ENCODE measurements around the gene GNG14.
A peak's percentile ranks its signal among the peaks of the same experiment; 100 is the strongest.
"Not testable (repeated sequence)": the region's sequence is repeated elsewhere in the genome, so short reads cannot be mapped to it uniquely, and the experiment has no call there.

The GNG14 gene

GRCh38 chr19:12687496-12688196, at the start of gene GNG14:
TSS of gene GNG14 (plus strand) at chr19:12687998. CDS start at chr19:12688049, 51 bp downstream.
- no peak for DNase-seq

DNA sequence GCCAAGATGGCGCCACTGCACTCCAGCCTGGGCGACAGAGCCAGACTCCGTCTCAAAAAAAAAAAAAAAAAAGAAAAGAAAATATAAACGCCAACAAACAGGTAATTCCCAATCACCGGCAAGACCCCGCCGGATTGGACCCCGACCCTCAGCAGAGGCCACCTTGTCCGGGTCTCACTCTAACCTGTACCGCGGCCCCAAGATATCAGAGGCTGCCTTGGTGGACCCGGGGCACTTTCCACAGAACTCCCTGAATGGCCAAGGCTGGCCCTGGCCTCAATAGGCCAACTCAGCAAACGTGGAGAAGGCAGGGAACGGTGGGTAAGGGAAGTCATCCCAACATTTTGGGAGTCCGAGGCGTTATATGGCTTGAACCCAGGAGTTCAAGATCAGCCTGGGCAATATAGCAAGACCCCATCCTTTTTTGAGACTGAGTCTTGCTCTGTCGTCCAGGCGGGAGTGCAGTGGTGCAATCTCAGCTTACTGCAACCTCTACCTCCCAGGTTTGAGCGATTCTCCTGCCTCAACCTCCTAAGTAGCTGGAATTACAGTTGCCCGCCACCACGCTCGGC, 49.1 kb upstream of the GNG14 start:
- DNase-seq, result no peak

GRCh38 chr19:12639901-12640613, 47.7 kb upstream of the GNG14 start:
- DNase-seq, result peak; percentile 26

DNA sequence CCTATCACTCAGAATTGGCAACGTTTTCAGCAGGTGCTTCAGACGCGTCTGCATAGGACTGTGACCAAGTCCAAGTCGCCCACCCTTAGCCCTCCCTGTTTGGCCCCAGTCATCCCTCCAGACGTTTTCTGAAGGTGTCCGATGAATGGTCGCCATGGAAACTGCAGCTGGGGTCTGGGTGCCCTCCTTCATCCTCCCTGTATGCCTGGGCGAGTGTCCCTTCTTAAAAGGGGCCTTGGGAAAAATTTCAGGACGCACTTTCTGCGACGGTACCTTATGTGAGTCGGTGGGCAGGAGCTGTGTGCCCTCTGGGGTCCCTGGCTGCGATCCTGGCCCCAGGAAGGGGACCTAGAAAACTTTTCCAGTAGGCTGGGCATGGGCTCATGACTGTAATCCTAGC, 46.3 kb upstream of the GNG14 start:
- DNase-seq, result no peak

GRCh38 chr19:12642506-12642905, 45.3 kb upstream of the GNG14 start:
- no peak for DNase-seq

GRCh38 chr19:12643716-12644115, 44.1 kb upstream of the GNG14 start:
- DNase-seq, result not testable (repeated sequence)

DNA sequence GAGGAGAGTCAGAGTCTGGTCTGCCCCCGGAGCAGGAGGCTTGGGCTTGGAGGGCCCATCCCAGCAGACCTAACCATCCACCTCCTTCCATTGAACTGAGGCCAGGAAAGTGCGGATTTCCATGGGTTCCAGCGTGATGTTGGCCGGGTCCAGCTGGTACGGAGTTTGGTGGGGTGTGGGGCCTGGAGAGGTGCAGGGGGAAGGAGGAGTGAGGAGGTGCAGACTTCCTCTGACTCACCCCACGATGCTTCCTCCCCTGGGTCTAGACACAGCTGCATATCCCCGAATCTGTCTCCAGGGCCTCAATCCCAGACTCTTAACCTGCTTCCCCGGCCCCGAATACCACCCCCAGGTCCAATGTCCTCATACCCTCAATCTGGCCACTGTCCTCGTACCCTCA, 41.2 kb upstream of the GNG14 start:
- no peak for DNase-seq

DNA sequence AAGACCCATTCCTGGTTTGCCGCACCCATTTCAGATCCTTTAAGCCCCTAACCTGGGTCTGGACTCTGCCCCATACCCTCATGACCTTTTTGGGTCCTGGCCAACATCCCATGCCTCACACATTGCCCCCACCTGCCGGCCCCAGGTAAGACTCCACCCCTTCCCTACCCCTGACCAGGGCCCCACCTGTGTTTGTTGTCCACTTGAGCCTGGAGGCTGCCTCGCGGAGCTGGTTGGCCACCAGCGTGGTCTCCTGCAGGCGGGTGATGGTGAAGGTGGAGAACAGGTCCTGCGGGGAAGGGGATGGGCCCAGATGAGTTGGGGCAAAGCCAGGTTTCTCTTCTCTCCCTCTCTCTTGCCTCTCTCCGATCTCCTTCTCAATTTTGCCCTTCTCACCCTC, 40.8 kb upstream of the GNG14 start:
- peak; percentile 37 for DNase-seq

DNA sequence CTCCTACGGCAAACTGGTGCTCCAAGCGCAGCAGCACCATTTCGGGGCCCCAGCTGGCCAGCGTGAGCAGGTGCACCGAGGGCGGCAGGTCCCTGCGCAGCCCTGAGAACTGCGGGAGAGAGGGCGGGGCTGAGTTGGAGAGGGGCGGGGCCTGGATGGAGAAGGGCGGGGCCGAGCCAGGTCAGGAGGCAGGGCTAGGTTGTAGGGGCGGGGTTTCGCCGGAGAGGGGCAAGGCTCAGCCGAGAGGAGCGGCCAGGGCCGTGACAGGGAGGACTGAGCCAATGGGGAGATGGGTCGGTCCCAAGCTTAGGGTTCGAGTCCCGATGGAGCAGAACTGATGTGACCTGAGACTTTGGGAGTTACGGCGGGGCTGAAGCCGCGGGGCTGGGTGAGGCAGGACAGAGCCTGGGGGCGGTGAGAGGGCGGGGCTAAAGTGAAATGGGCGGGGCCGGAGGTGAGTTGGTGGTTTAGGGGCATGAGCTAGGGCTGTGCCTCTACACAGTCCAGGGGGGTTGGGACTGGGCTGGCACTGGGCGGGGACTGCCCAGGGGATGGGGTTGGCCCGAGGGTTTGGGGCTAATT, 40.2 kb upstream of the GNG14 start:
- peak; percentile 85 for DNase-seq

GRCh38 chr19:12648088-12648487, 39.7 kb upstream of the GNG14 start:
- peak; percentile 10 for DNase-seq

DNA sequence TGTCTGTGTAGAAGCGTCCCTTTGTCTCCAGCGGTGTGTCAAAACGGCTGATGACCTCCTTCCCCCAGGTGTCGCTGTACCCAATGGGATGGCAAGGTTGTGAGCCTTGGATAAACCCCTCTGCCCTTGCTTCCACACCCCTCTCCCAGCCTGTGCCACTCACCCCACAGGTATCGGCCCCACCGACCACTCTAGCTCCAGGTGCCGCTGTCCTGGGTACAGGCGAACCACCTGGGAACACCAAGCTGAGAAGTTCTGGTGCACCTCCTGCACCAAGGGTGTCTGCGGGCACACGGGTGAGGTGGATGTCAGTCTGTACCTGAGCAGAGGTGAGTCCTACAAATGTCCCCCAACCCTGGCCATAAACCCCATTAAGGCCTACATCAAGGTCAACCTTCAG, 37.9 kb upstream of the GNG14 start:
- DNase-seq, result no peak

DNA sequence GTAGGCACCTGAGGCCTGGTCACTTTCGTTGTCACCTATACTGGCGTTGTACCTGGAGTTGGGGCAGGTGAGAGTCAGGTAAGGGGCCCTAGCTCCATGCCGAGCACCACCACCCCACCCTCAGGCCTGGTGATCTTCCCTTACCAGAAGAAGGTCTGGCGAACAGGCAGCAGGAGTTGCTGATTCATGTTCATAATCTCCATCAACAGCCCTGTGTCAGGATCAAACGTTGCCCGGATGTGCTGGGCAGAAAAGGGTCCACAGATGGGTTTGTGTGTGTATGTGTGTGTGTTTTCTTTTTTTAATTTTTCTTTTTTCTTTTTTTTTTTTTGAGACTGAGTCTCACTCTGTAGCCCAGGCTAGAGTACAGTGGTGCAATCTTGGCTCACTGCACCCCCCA, 35.6 kb upstream of the GNG14 start:
- DNase-seq, result no peak

DNA sequence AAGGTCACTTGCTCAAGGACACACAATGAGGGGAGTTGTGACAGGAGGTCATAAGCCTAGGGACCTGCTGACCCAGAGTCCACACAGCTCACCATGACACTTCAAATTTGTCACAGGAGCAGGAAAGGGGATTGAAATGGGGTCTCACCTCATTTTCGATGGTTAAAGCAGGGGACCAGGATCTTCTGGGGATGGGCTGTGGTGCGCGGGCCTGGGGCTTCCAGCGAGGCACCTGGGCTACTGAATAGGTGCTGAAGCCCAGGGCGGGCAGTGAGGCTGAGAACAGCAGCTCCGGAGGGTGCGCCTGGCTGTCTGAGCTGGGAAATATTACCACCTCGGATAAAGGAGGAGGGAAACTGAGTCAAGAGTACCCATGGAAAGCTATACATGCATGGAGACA, 32.3 kb upstream of the GNG14 start:
- no peak for DNase-seq

GRCh38 chr19:12656899-12657571, 30.8 kb upstream of the GNG14 start:
- DNase-seq, result no peak

DNA sequence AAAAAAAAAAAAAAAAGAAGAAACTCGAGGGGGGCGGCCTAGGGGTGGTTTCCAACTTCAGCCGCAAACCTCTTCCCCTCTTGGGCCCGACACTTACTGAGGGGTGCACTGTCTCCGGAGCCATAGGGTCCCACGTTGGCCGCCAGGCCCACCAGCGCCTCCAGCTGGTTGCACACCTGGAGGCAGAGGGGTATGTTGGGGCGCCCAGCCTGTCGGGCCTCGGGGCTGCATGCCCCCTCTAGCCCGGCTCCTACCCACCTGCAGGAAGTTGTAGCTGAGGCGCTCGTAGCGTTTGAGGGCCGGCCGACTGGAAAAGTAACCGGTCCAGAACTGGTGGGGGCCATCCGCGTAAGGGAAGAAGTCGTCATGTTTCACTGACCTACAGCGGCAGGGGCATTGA, 29.8 kb upstream of the GNG14 start:
- DNase-seq, result no peak

DNA sequence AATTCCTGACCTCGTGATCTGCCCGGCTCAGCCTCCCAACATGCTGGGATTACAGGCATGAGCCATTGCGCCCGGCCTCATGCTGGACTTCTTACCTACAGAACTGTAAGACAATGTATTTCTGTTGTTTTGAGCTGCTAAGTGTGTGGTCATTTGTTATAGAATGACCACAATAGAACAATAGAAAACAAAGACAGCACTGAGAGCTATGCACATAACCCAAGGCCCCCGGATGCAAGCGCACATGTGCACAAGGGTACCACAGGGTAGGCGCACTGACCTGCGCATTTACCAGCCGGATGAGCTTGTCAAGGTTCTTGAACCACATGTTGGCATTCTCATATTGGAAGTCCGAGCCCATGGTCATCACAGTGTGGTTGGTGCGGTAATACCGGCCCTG, 26.8 kb upstream of the GNG14 start:
- no peak for DNase-seq

- DNase-seq, result no peak
Observed at GRCh38 chr19:12664406-12665280, 23.2 kb upstream of the GNG14 start.

DNA sequence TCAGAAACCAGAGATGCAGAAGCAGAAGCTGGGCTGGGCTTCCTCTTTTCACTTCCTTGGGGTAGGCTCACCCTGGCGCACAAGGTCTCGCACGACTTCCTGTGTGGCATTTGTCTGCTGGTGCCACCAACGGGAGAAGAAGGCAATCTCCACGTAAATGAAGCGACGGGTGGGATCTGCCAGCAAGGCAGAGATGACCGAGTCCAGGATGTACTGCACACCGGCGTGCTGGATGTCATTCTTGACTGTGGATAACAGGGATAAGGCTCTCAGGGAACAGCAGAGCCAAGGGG, 22.6 kb upstream of the GNG14 start:
- DNase-seq, result no peak

DNA sequence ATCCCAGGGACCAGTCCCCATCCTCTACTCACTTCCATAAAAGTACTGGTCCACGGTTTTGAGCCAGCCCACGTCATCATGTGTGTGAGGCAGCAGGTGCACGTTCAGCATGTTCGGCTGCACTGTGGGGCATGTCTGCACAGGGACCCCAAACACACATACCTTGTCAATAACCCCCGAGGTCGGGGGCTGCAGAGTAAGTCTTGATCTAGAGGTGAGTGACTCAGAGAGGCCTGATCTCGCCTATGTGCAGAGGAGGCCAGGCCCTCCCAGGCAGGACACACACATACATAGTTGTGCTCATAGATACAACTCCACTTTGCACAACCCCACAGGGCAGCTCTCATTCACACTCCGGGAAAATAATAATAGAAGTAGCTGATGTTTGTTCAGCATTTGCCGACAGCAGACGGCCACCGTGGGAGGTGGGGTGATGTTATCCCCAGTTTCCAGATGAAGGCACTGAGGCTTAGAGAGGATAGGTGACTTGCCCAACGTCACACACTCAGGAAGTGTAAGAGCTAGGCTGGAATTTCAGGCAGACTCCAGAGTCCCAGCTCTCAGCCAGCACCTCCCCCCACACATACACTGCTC, 22.0 kb upstream of the GNG14 start:
- no peak for DNase-seq

DNA sequence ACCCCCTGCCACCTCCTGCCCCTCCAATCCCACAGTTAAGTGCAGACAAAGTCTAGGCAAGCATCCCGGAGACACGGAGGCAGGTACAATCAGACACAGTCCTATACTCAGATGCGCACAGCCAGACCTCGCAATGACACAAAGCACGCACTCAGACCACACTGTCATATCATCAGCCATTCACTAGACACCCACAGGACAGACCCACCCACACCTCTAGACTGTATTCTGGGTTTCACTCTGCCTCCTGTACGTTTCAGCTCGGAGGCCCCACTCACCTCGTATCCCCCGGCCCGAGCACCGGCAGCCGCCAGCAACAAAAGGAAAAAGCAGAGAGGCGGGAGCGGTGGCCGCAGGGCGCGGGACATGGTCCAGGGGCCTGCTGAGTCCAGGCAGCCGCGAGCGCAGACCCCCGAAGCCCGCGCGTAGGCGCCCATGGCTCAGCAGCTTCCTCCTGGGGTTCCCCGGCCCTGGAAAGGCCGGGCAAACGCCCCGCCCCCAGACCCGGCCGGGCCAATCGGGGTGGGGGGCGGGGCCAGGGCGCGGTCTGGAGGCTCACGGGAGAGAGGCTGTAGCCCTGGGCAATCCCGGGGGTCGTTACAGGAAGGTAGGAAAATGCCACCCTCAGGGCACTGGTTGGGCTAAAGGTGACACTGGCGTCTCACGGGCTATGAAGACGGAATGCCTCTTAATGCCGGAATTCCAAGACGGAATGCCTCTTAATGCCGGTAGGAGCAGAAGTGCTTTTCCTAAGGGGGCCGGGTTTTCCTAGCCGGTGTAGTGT, 21.3 kb upstream of the GNG14 start, which contains the start of the genes MAN2B1 and WDR83:
MAN2B1 (minus strand) TSS at position 478 of the 784 bp plus-strand sequence; CDS start at position 437, 41 bp downstream.
WDR83 (plus strand) TSS at position 543 of the 784 bp plus-strand sequence. CDS start 2,984 bp downstream, outside the sequence.
- peak; percentile 77 for DNase-seq

DNA sequence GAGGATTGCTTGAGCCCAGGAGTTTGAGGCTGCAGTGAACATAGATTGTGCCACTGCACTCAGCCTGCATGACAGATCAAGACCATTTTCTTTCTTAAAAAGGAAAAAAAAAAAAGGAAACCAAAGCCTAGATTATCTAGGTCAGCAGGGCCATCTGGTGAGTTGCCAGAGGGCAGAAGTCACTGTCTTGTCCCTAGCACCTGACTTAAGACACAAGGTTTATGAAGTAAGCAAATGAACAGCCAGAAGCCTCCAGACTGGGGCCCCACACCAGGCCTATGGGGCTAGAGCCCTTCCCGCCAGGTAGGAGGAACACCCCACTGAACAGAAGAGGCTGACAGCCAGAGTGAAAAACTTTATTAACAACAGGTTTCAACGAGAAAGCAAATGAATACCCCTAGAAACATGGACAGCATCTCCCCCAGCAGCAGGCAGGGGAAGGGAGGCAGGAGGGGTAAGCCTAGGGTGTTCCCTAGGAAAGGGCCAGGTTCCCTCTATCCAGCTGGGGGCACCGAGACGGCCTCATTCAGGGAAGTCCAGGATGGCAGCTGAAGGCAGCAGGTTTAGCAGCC, 20.0 kb upstream of the GNG14 start:
- DNase-seq, result no peak

All from NCI-H1105 (cell line).